Gastrocnemius medialis (tissue), 4 donors: ENCODE results near the gene AHRR. TPM values are rescaled to one million over a fixed set of nuclear protein-coding genes. Genes with fewer than 3 reads are reported as not detected.

ENCODE experiments used
- ATAC-seq, 2 donors: fragments of 150-250 bp; one replicate each; pipeline ENCODE4 v1.9.1; 2016
- DNase-seq, 2 donors: peaks; one replicate each; pipeline ENCODE4 v3.0.0-alpha.2; 2019
- H3K27ac ChIP-seq, 4 donors: fragments of 200-600 bp; sonication (generic); 1 replicate in 1 of 4; 2 replicates in 3 of 4; pipeline ENCODE4 v1.5.1; 2016 to 2018; ENCODE audit warnings: mild to moderate bottlenecking in 2 of 4, moderate library complexity in 1 of 4
- H3K27me3 ChIP-seq, 3 donors: fragments of 200-600 bp; sonication (generic) in 2 of 3; 1 replicate in 1 of 3; 2 replicates in 2 of 3; pipeline versions ENCODE4 v1.5.1 to v1.6.0; 2016 to 2019; ENCODE audit warnings: mild to moderate bottlenecking in 1 of 3, moderate library complexity in 1 of 3
- H3K36me3 ChIP-seq, 2 donors: fragments of 200-600 bp; sonication (generic) in 1 of 2; one replicate each; pipeline ENCODE4 v1.5.1; 2017 to 2018
- H3K4me1 ChIP-seq, 2 donors: fragments of 200-600 bp; sonication (generic) in 1 of 2; one replicate each; pipeline ENCODE4 v1.5.1; 2016 to 2017; ENCODE audit warnings: mild to moderate bottlenecking in 2 of 2
- H3K4me3 ChIP-seq, 4 donors: fragments of 200-600 bp; sonication (generic) in 3 of 4; 1 replicate in 1 of 4; 2 replicates in 3 of 4; pipeline ENCODE4 v1.5.1; 2016 to 2019; ENCODE audit warnings: mild to moderate bottlenecking in 2 of 4
- H3K9me3 ChIP-seq, 3 donors: fragments of 200-600 bp; sonication (generic) in 2 of 3; 1 replicate in 1 of 3; 2 replicates in 2 of 3; pipeline ENCODE4 v1.5.1; 2016 to 2019
- POLR2A ChIP-seq, 2 donors: fragments of 450-650 bp; IDR thresholded peaks; one replicate each; pipeline ENCODE4 v1.6.1; 2017; ENCODE audit warnings: antibody characterized with exemption in 2 of 2, mild to moderate bottlenecking in 2 of 2, moderate library complexity in 2 of 2
- in situ Hi-C, 4 donors: fragments of 200-750 bp; cut with MboI; loops; one replicate each; pipeline versions ENCODE4 v1.15.0 to v1.8.0; 2017; ENCODE audit warnings: low sequenced_read_pairs in 4 of 4
- intact Hi-C: fragments of 100-400 bp; cut with DNase I; formaldehyde crosslinking; loops from one replicate; pipeline ENCODE4 v1.15.1; 2023; ENCODE audit warnings: low total_unique reads
- total RNA-seq, 4 donors: library from RNA; depleted of rRNA; stranded (reverse); fragments of >200 nt; gene quantifications; one replicate each; pipeline versions ENCODE4 v1.1.0 to v1.2.3, GENCODE V29; 2016
- TF ChIP-seq, protein P1 (sequence below), 5 experiments: fragments of 450-650 bp in 3 of 5; fragments of 200-600 bp in 2 of 5; sonication (generic) in 2 of 5; IDR thresholded peaks in 4 of 5; conservative IDR thresholded peaks in 1 of 5; 1 replicate in 4 of 5; 2 replicates in 1 of 5; pipeline ENCODE4 v1.5.1; 2016 to 2019; ENCODE audit warnings: antibody characterized with exemption in 5 of 5, mild to moderate bottlenecking in 3 of 5, moderate library complexity in 3 of 5

Gene AHRR
- total RNA-seq, 4 donors from 2014 or later = 0.05 to 1.3 (median 0.18) TPM; not detected in 1

DNA sequence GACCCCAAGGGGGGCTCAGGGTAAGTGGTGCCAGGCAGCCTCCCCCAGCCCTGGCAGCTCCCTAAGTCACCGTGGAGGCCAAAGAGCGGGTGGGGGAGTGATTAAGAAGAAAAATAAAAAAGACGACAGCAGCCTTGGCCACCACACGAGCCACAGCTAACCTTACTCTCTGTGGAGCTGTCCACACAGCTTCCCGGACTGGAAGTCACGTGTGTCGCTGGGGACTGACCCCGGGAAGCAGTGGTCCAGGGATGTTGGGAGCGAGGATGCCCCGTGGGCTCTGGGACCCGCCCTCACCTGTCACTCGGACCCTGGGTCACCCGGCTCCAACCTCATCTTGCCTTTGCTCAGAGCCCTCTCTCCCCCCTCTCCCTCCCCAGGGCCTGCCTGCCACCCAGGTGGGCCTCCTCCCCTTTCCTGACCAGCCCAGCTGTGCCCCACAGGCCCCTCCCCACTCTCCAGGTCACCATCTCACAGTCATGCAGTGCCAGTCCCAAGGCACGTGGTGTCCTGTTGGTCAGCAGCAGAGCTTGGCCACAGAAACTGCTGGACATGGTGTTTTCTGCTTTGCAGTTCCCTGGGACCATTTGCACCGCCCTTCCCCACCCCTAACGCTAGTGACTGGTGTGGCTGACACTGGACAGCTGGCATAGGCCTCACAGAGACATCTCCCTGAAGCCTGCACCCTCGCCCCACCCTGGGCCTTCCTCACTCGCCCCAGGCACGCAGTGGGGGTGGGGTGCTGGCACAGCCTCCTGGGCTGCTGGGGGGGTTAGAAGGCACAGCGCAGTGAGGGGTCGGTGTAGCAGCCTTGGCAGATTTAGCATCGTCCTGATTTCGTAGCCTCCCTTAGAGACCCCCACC lies 111.6 kb downstream of the AHRR start:
- intact Hi-C loops = no loop called here
- H3K9me3 ChIP-seq = no peaks in the 10 kb centered on the region
- in situ Hi-C loops = no loop called here
- H3K27me3 ChIP-seq = peaks cover 9 to 21% (median 12%) of the 10 kb centered on the region in 3 donors
- no peak overlapping the region for H3K27ac ChIP-seq
- no peak for ATAC-seq
- H3K4me3 ChIP-seq = no peak overlapping the region
- no peaks in the 10 kb centered on the region for H3K4me1 ChIP-seq
- no peaks in the 10 kb centered on the region for H3K36me3 ChIP-seq
- no peak for DNase-seq
- TF ChIP-seq POLR2A (IDR thresholded peaks at IDR 0.05) = no peak
- TF ChIP-seq, protein P1, sequence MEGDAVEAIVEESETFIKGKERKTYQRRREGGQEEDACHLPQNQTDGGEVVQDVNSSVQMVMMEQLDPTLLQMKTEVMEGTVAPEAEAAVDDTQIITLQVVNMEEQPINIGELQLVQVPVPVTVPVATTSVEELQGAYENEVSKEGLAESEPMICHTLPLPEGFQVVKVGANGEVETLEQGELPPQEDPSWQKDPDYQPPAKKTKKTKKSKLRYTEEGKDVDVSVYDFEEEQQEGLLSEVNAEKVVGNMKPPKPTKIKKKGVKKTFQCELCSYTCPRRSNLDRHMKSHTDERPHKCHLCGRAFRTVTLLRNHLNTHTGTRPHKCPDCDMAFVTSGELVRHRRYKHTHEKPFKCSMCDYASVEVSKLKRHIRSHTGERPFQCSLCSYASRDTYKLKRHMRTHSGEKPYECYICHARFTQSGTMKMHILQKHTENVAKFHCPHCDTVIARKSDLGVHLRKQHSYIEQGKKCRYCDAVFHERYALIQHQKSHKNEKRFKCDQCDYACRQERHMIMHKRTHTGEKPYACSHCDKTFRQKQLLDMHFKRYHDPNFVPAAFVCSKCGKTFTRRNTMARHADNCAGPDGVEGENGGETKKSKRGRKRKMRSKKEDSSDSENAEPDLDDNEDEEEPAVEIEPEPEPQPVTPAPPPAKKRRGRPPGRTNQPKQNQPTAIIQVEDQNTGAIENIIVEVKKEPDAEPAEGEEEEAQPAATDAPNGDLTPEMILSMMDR (IDR thresholded peaks at IDR 0.05 in 4 of 5, conservative IDR thresholded peaks at IDR 0.05 in 1 of 5) = no peak

DNA sequence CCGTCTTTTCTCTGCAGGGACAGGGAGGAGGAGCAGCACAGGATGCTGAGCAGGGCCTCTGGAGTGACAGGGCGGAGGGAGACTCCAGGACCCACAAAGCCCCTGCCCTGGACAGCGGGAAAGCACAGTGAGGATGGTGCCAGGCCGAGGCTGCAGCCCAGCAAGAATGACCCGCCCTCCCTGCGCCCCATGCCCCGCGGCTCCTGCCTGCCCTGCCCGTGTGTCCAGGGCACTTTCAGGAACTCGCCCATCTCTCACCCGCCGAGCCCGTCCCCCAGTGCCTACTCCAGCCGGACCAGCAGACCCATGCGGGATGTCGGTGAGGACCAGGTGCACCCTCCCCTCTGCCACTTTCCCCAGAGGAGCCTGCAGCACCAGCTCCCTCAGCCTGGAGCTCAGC lies 112.3 kb downstream of the AHRR start:
- H3K27ac ChIP-seq = no peak overlapping the region
- ATAC-seq (no peak), DNase-seq (no peak)
- intact Hi-C loops (no loop called here), in situ Hi-C loops (no loop called here)
- H3K4me1 ChIP-seq = no peaks in the 10 kb centered on the region
- TF ChIP-seq POLR2A (IDR thresholded peaks at IDR 0.05) = no peak
- TF ChIP-seq, protein P1 (IDR thresholded peaks at IDR 0.05 in 4 of 5, conservative IDR thresholded peaks at IDR 0.05 in 1 of 5) = no peak
- H3K36me3 ChIP-seq = no peaks in the 10 kb centered on the region
- H3K4me3 ChIP-seq = no peak overlapping the region
- peaks cover 7 to 19% (median 10%) of the 10 kb centered on the region in 3 donors for H3K27me3 ChIP-seq
- no peaks in the 10 kb centered on the region for H3K9me3 ChIP-seq

DNA sequence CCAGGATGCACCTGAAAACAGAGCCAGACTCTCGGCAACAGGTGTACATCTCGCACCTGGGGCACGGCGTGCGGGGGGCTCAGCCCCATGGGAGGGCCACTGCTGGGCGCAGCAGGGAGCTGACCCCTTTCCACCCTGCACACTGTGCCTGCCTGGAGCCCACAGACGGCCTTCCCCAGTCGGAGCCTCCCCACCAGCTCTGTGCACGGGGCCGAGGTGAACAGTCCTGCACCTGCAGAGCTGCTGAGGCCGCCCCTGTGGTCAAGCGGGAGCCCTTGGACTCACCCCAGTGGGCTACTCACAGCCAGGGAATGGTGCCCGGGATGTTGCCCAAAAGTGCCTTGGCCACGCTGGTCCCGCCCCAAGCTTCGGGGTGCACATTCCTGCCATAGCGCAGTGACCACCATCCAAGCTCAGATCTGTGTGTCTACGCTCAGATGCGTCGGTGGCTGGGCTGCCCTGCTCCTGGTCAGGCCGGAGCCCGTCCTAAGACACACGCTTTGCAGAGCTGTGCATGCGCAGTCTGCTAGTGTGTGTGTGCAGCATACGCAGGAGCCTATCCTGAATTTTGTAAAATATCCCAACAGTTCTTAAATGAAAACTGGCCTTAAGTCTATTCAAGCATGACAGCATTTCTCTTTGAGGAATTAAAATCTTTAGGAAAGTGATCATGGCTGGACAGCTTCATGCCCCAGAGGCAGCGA lies 113.1 kb downstream of the AHRR start:
- Histone ChIP-seq H3K9me3 (no peaks in the 10 kb centered on the region), H3K4me1 (no peaks in the 10 kb centered on the region), H3K27ac (no peak overlapping the region), H3K4me3 (no peak overlapping the region), H3K27me3 (peaks cover 2 to 18% (median 7%) of the 10 kb centered on the region in 3 donors), H3K36me3 (no peaks in the 10 kb centered on the region)
- TF ChIP-seq POLR2A (IDR thresholded peaks at IDR 0.05) = no peak
- TF ChIP-seq, protein P1 (IDR thresholded peaks at IDR 0.05 in 4 of 5, conservative IDR thresholded peaks at IDR 0.05 in 1 of 5) = no peak
- in situ Hi-C loops = no loop called here
- no peak for DNase-seq
- ATAC-seq = no peak
- intact Hi-C loops = no loop called here

DNA sequence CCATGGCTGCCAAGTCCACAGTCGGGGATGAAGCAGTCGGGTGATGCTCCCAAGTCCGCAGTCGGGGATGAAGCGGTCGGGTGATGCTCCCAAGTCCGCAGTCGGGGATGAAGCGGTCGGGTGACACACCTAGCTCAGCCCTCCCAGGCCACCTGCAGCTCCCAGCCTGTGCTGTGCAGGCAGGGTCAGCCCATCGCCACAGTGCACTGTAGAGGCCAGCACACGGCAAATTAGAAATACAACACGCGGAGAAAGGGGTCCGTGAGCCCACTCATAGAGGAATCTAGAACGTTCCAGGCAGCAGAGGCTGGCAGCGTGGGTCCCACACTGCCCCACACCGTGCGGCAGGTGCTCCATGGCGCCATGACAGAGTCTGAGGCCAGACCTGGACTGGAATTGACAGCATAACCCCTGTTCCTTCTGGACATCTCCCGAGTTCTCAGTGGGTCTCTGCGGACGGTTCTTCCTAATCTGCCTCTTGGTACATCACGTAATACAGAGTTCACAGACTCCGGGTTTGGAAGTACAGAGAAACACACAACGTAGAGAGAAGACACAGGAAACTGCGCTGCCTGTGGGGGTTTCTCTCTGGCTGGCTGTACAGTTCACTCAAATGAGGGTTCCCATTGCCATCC lies 113.8 kb downstream of the AHRR start:
- ATAC-seq = no peak
- TF ChIP-seq, protein P1 (IDR thresholded peaks at IDR 0.05 in 4 of 5, conservative IDR thresholded peaks at IDR 0.05 in 1 of 5) = no peak
- TF ChIP-seq POLR2A (IDR thresholded peaks at IDR 0.05) = no peak
- H3K4me3 ChIP-seq = no peak overlapping the region
- H3K27ac ChIP-seq = no peak overlapping the region
- in situ Hi-C loops (no loop called here), intact Hi-C loops (no loop called here)
- no peak for DNase-seq
- no peaks in the 10 kb centered on the region for H3K4me1 ChIP-seq
- H3K9me3 ChIP-seq = no peaks in the 10 kb centered on the region
- no peaks in the 10 kb centered on the region for H3K36me3 ChIP-seq
- peaks cover 0 to 12% (median 7%) of the 10 kb centered on the region in 3 donors for H3K27me3 ChIP-seq
